DND-41 (cell line): ENCODE measurements around the gene SCN8A.
"Not testable (repeated sequence)": the region's sequence is repeated elsewhere in the genome, so short reads cannot be mapped to it uniquely, and the experiment has no call there.

Experiments
- ATAC-seq: fragments of 200-7000 bp; cut with Tn5 transposase; 3 replicates; pipeline ENCODE4 v1.9.1; 2021; ENCODE audit warnings: low read depth; ENCODE audit not compliant: insufficient read depth
- DNase-seq: peaks from one replicate; pipeline ENCODE4 v3.0.0-alpha.2; 2020
- H2AFZ ChIP-seq: 2 replicates; pipeline ENCODE4 v1.6.0; 2012; ENCODE audit warnings: low read depth, low read length
- H3K27ac ChIP-seq: 2 replicates; pipeline ENCODE4 v1.5.1; 2012; ENCODE audit warnings: low read length, inconsistent platforms
- H3K27me3 ChIP-seq: fragments of 200-600 bp; sonication (generic); 2 replicates; pipeline ENCODE4 v1.6.0; 2012; ENCODE audit warnings: low read length, mild to moderate bottlenecking, inconsistent platforms; ENCODE audit not compliant: insufficient read depth, poor library complexity
- H3K36me3 ChIP-seq: 2 replicates; pipeline ENCODE4 v1.5.1; 2012; ENCODE audit warnings: low read length, inconsistent platforms; ENCODE audit not compliant: insufficient read depth
- H3K4me1 ChIP-seq: 2 replicates; pipeline ENCODE4 v1.5.1; 2012; ENCODE audit warnings: mild to moderate bottlenecking, low read length; ENCODE audit not compliant: insufficient read depth
- H3K4me2 ChIP-seq: 2 replicates; pipeline ENCODE4 v1.6.0; 2012; ENCODE audit warnings: mild to moderate bottlenecking, moderate library complexity, low read length, inconsistent platforms; ENCODE audit not compliant: insufficient read depth
- H3K4me3 ChIP-seq, 2 experiments: fragments of 200-600 bp in 1 of 2; shearing (Covaris generic) in 1 of 2; 2 replicates each; pipeline ENCODE4 v1.5.1; 2012 to 2016; ENCODE audit warnings: inconsistent platforms in 2 of 2, low read length in 2 of 2, mild to moderate bottlenecking in 2 of 2, low read depth in 1 of 2, moderate library complexity in 1 of 2
- H3K79me2 ChIP-seq: 2 replicates; pipeline ENCODE4 v1.6.0; 2012; ENCODE audit warnings: low read length, inconsistent platforms; ENCODE audit not compliant: insufficient read depth
- H3K9ac ChIP-seq: 2 replicates; pipeline ENCODE4 v1.6.0; 2012; ENCODE audit warnings: low read depth, mild to moderate bottlenecking, inconsistent platforms, low read length, moderate library complexity
- H3K9me3 ChIP-seq: 2 replicates; pipeline ENCODE4 v1.5.1; 2012; ENCODE audit warnings: low read length, moderate library complexity, mild to moderate bottlenecking, inconsistent platforms; ENCODE audit not compliant: insufficient read depth, severe bottlenecking
- H4K20me1 ChIP-seq: 2 replicates; pipeline ENCODE4 v1.6.0; 2012; ENCODE audit warnings: low read length; ENCODE audit not compliant: insufficient read depth
- EZH2 ChIP-seq: IDR thresholded peaks from 3 replicates; pipeline ENCODE4 v1.6.1; 2012; ENCODE audit warnings: borderline replicate concordance, low read depth, mild to moderate bottlenecking, moderate library complexity, low read length, inconsistent platforms; ENCODE audit not compliant: severe bottlenecking
- TF ChIP-seq, protein P1 (sequence below): IDR thresholded peaks from 2 replicates; pipeline ENCODE4 v1.5.1; 2012; ENCODE audit warnings: borderline replicate concordance, low read length, moderate library complexity, mild to moderate bottlenecking; ENCODE audit not compliant: poor library complexity, severe bottlenecking; ENCODE audit errors: extremely low read depth

SCN8A gene

DNA sequence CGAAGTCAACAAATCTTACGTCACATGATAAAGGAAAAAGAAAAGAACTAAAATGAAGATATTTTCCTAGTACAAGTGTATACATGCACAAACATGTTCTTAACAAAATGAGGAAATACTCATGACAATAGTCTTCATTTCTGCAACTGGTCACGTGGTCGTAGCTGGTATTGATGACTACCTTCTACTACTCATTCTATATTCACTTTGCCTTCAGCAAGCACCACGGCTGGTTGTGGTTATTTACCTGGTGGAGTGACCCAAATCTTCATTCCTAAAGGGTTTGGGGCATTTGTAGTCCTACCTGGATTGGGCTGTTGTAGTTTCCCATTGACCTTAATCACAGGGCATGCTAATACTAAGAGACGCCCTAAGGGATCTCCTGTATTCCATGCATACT is 206.3 kb downstream of the SCN8A start:
- peaks cover 20% of the 10 kb centered on the region; the same call in 1 of the 2 replicates for H3K36me3 ChIP-seq
- H2AFZ ChIP-seq = no peak overlapping the region
- H3K9me3 ChIP-seq = no peaks in the 10 kb centered on the region
- no peak for DNase-seq
- no peak overlapping the region for H3K4me2 ChIP-seq
- no peaks in the 10 kb centered on the region for H3K79me2 ChIP-seq
- no peak overlapping the region for H3K9ac ChIP-seq
- no peaks in the 10 kb centered on the region for H3K4me1 ChIP-seq
- TF ChIP-seq, protein P1, sequence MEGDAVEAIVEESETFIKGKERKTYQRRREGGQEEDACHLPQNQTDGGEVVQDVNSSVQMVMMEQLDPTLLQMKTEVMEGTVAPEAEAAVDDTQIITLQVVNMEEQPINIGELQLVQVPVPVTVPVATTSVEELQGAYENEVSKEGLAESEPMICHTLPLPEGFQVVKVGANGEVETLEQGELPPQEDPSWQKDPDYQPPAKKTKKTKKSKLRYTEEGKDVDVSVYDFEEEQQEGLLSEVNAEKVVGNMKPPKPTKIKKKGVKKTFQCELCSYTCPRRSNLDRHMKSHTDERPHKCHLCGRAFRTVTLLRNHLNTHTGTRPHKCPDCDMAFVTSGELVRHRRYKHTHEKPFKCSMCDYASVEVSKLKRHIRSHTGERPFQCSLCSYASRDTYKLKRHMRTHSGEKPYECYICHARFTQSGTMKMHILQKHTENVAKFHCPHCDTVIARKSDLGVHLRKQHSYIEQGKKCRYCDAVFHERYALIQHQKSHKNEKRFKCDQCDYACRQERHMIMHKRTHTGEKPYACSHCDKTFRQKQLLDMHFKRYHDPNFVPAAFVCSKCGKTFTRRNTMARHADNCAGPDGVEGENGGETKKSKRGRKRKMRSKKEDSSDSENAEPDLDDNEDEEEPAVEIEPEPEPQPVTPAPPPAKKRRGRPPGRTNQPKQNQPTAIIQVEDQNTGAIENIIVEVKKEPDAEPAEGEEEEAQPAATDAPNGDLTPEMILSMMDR = no peak
- TF ChIP-seq EZH2 = no peak
- no peaks in the 10 kb centered on the region for H4K20me1 ChIP-seq
- H3K27ac ChIP-seq = no peak overlapping the region
- H3K4me3 ChIP-seq = no peak overlapping the region
- ATAC-seq = no peak
- no peaks in the 10 kb centered on the region for H3K27me3 ChIP-seq

DNA sequence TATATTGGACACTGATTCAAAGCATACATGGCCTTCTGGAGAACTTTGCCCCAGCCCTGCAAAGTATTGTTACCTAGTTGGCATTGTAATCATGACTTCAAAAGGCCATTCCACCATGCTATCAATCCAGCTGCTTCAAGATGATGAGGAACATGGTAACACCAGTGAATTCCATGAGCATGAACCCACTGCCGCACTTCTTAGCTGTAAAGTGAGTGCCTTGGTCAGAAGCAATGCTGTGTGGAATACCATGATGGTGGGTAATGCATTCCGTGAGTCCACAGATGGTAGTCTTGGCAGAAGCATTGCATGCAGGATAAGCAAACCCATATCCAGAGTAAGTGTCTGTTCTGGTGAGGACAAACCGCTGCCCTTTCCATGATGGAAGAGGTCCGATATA is 207.0 kb downstream of the SCN8A start:
- not testable (repeated sequence) for H4K20me1 ChIP-seq, H3K4me1 ChIP-seq, ATAC-seq, H3K79me2 ChIP-seq, H3K4me2 ChIP-seq, H3K27ac ChIP-seq, H3K27me3 ChIP-seq, DNase-seq, H3K9me3 ChIP-seq, H2AFZ ChIP-seq, H3K4me3 ChIP-seq, H3K9ac ChIP-seq
- peaks cover 20% of the 10 kb centered on the region; the same call in 1 of the 2 replicates for H3K36me3 ChIP-seq

DNA sequence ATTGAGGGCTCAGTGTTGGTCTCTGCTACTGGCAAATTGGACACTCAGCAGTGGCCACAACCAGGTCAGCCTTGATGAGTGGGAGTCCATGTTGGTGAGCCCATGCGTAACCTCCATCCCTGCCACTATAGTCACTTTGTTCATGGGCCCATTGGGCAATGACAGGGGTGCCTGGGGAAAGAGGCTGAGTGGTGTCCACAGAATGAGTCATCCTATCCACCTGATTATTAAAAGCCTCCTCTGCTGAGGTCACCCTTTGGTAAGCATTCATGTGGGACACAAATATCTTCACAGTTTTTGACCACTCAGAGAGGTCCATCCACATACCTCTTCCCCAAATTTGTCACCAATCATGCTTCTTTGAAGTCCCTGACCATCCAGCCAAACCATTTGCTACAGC is 207.5 kb downstream of the SCN8A start:
- no peaks in the 10 kb centered on the region for H3K27me3 ChIP-seq
- no peak overlapping the region for H3K4me3 ChIP-seq
- DNase-seq = no peak
- H3K36me3 ChIP-seq = peaks cover 20% of the 10 kb centered on the region; the same call in 1 of the 2 replicates
- H3K4me2 ChIP-seq = no peak overlapping the region
- no peak overlapping the region for H2AFZ ChIP-seq
- H3K4me1 ChIP-seq = no peaks in the 10 kb centered on the region
- H3K79me2 ChIP-seq = no peaks in the 10 kb centered on the region
- no peaks in the 10 kb centered on the region for H3K9me3 ChIP-seq
- TF ChIP-seq, protein P1 = no peak
- no peak for TF ChIP-seq EZH2
- H3K27ac ChIP-seq = no peak overlapping the region
- ATAC-seq = no peak
- H3K9ac ChIP-seq = no peak overlapping the region
- no peaks in the 10 kb centered on the region for H4K20me1 ChIP-seq

DNA sequence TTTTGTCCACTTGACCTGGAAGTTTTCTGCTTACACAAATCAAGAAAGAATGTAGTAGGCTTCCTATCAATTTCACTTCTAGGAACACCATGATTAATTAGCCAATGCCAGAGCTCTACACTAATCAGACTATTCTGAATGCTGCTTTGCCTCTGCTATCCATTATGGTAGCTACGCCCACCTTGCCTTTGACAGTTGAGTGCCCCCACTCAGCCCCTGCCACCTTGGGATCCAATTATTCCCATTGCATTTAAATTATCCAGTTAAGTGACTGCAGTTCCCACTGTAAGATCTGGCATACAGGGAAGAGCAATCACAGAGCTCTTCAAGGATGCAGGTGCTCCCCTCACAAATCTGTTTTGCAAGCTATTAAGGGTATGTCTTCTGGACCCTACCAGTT is 210.0 kb downstream of the SCN8A start:
- ATAC-seq (no peak), DNase-seq (no peak)
- Histone ChIP-seq H3K9me3 (no peaks in the 10 kb centered on the region), H2AFZ (no peak overlapping the region), H4K20me1 (no peaks in the 10 kb centered on the region), H3K4me3 (no peak overlapping the region), H3K79me2 (no peaks in the 10 kb centered on the region), H3K27ac (no peak overlapping the region), H3K4me2 (no peak overlapping the region), H3K36me3 (peaks cover 14% of the 10 kb centered on the region; the same call in 1 of the 2 replicates), H3K9ac (no peak overlapping the region), H3K4me1 (no peaks in the 10 kb centered on the region), H3K27me3 (no peaks in the 10 kb centered on the region)
- no peak for TF ChIP-seq EZH2
- TF ChIP-seq, protein P1 = no peak
